A375 (cell line): ENCODE measurements around the gene FAM135A. TPM values are rescaled to one million over a fixed set of nuclear protein-coding genes. Genes with fewer than 3 reads are reported as not detected.

ENCODE experiments used
- small RNA-seq: library from RNA; depleted of rRNA; stranded (forward); fragments of <200 nt; gene quantifications from one replicate; pipeline ENCODE3, GENCODE V24; 2014
- total RNA-seq: library from RNA; depleted of rRNA; stranded (reverse); fragments of >200 nt; shearing (Covaris generic); gene quantifications from 2 replicates; pipeline ENCODE4 v1.2.3, GENCODE V29; 2014; rRNA removed

Gene FAM135A
- total RNA-seq, result 6.0 and 10.3 TPM in 2 replicates

DNA sequence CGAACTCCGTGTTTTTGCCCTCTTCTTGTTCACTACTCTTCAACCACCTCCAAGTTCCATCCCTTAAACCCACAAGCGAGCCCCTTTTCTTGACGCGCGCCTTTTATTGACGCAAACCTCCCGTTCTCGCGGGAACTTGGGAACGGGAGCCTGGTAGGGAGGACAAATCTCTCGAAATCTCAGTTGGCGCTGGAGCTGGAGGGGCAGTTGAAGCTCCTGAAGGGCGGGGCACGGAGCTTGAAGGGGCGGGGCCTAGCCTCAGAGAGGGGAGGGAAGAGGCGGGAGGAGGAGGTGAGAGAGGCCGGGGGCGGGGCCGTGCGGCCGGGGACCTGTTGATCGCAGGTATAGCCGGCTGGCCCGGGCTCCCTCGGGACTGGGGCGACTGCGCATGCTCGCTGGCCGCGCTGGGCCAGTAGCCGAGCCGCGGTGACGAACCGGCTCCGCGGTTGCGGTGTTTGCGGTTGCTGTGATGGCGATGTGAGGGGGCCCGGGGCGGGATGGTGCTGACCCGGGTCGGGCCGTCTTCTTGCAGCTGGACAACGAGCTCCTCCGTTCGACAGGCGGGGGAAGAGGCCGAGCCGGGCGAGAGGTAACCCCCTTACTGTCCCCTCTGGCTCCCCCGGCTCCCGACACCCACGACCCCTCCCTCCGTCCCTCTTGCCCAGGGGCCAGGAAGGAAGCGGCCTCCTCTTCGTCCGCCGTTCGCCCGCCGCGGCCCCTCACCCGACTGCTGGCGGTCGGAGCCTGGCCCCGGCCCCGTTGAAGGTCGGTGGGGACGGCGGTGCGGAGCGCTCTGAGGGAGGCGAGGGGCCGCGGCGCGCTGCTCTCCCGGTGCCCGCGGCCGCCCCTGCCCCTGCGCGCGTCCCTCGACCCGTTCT lies at the start of gene FAM135A:
Gene FAM135A, plus strand, starts transcription at position 395 of the 878 bp plus-strand sequence. CDS start 14,835 bp downstream, outside the sequence.

DNA sequence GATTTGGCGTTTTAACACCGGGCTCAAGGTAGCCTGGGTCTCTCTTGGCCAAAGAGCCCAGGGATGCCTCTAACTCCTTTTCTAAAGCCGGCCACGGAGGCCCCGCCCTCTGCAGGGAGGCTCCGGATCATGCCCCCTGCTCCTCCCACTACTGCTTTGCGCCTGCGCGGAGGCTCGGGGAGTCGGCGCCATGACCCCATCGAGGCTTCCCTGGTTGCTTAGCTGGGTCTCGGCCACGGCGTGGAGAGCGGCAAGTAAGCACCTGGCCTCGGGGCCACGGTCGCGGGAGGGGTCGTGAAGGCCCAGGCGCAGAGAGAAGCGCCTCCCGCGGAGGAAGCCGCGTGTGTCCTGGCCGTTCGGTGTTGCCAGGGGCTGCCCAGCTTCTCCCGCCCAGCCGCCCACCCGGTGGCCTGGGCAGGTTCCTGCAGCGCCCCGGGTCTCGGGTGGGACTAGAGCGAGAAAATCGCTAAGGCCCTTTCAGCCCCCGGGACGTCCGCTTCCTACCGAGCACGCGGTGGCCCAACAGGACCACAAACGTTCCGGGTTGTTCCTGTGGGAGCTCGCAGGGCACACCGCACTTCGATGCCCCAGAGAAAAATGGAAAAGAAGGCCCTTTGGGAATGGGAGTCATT lies 153.6 kb downstream of the FAM135A start, which contains the start of gene SDHAF4:
Gene SDHAF4, plus strand, starts transcription at position 180 of the 632 bp plus-strand sequence. Its CDS starts 11 bp downstream, at position 191.

Small RNA genes lying within 50 kb of the gene (small RNA-seq; reads per million reads assigned to genes)
- gene RNU7-48P, result not detected

Other genes starting within 250 kb of the FAM135A start
- gene COL9A1, start 110.4 kb upstream of the FAM135A start, total RNA-seq, result 0.23 TPM in 1 of 2 replicates, not detected in the other
- gene SDHAF4, start 153.4 kb downstream of the FAM135A start, total RNA-seq, result 5.0 and 8.4 TPM in 2 replicates